Suprapubic skin (tissue), 4 donors: ENCODE measurements around the gene NRG4.
"Not testable (repeated sequence)": the region's sequence is repeated elsewhere in the genome, so short reads cannot be mapped to it uniquely, and the experiment has no call there.

Source experiments
- CTCF ChIP-seq, 2 donors: fragments of 200-600 bp in 1 of 2; fragments of 450-650 bp in 1 of 2; sonication (generic) in 1 of 2; IDR thresholded peaks; one replicate each; pipeline ENCODE4 v1.5.1; 2016 to 2019; ENCODE audit warnings: antibody characterized with exemption in 2 of 2, mild to moderate bottlenecking in 1 of 2, moderate library complexity in 1 of 2
- POLR2A ChIP-seq, 2 donors: fragments of 450-650 bp; IDR thresholded peaks; one replicate each; pipeline ENCODE4 v1.6.1; 2017; ENCODE audit warnings: antibody characterized with exemption in 2 of 2, mild to moderate bottlenecking in 2 of 2, moderate library complexity in 2 of 2
- POLR2AphosphoS5 ChIP-seq, 3 donors: sonication (generic); formaldehyde crosslinking; IDR thresholded peaks; one replicate each; pipeline ENCODE4 v1.6.1; 2017; ENCODE audit warnings: antibody characterized with exemption in 3 of 3

- not testable (repeated sequence) for TF ChIP-seq CTCF, POLR2AphosphoS5, POLR2A (IDR thresholded peaks at IDR 0.05)
Measured at GRCh38 chr15:75984706-75985105, 27.5 kb downstream of the NRG4 start.
